H9 (cell line): Measurements from ENCODE around the gene NRXN3. TPM values are rescaled to one million over a fixed set of nuclear protein-coding genes. Genes with fewer than 3 reads are reported as not detected.

Experiments
- DNase-seq: peaks from one replicate; pipeline ENCODE4 v3.0.0-alpha.2; 2017
- H2AFZ ChIP-seq: one replicate; pipeline ENCODE4 v1.6.1; 2013; ENCODE audit warnings: mild to moderate bottlenecking, low read length, control low read depth, moderate library complexity
- H2AK5ac ChIP-seq: 2 replicates; pipeline ENCODE4 v1.6.1; 2013; ENCODE audit warnings: low read length, control low read depth, mixed read lengths; ENCODE audit not compliant: insufficient read length
- H2BK120ac ChIP-seq: one replicate; pipeline ENCODE4 v1.6.1; 2013; ENCODE audit warnings: low read depth, mild to moderate bottlenecking, low read length, control low read depth, inconsistent platforms; ENCODE audit not compliant: poor library complexity, severe bottlenecking
- H2BK12ac ChIP-seq: 2 replicates; pipeline ENCODE4 v1.6.1; 2013; ENCODE audit warnings: low read length, control low read depth, mixed read lengths, low read depth; ENCODE audit not compliant: insufficient read length
- H2BK15ac ChIP-seq: 2 replicates; pipeline ENCODE4 v1.6.1; 2013; ENCODE audit warnings: low read depth, low read length, control low read depth
- H2BK20ac ChIP-seq: one replicate; pipeline ENCODE4 v1.6.1; 2013; ENCODE audit warnings: low read depth, mild to moderate bottlenecking, low read length, control low read depth, inconsistent platforms; ENCODE audit not compliant: poor library complexity, severe bottlenecking
- H2BK5ac ChIP-seq: 2 replicates; pipeline ENCODE4 v1.6.1; 2013; ENCODE audit warnings: low read length, control low read depth, mixed read lengths; ENCODE audit not compliant: insufficient read length
- H3K14ac ChIP-seq: 2 replicates; pipeline ENCODE4 v1.6.1; 2013; ENCODE audit warnings: low read length, control low read depth; ENCODE audit not compliant: insufficient read depth
- H3K18ac ChIP-seq: 2 replicates; pipeline ENCODE4 v1.6.1; 2013; ENCODE audit warnings: low read depth, mild to moderate bottlenecking, mixed read lengths, low read length, control low read depth; ENCODE audit not compliant: insufficient read length
- H3K23ac ChIP-seq: 2 replicates; pipeline ENCODE4 v1.6.1; 2013; ENCODE audit warnings: low read length, control low read depth, mixed read lengths, low read depth; ENCODE audit not compliant: insufficient read length
- H3K23me2 ChIP-seq: 2 replicates; pipeline ENCODE4 v1.6.1; 2013; ENCODE audit warnings: low read depth, mild to moderate bottlenecking, mixed read lengths, low read length, control low read depth; ENCODE audit not compliant: insufficient read length, poor library complexity, severe bottlenecking
- H3K27ac ChIP-seq: 2 replicates; pipeline ENCODE4 v1.5.1; 2013; ENCODE audit warnings: low read length, control low read depth, mixed read lengths, low read depth; ENCODE audit not compliant: insufficient read length
- H3K27me3 ChIP-seq: 2 replicates; pipeline ENCODE4 v1.6.1; 2013; ENCODE audit warnings: low read length, control low read depth, inconsistent platforms; ENCODE audit not compliant: insufficient read depth
- H3K4ac ChIP-seq: 2 replicates; pipeline ENCODE4 v1.6.1; 2013; ENCODE audit warnings: low read depth, mild to moderate bottlenecking, control low read depth, inconsistent platforms, low read length, moderate library complexity
- H3K4me1 ChIP-seq: 2 replicates; pipeline ENCODE4 v1.6.1; 2013; ENCODE audit warnings: low read length, control low read depth, inconsistent platforms; ENCODE audit not compliant: insufficient read depth
- H3K4me2 ChIP-seq: 2 replicates; pipeline ENCODE4 v1.6.1; 2013; ENCODE audit warnings: low read length, control low read depth, mixed read lengths; ENCODE audit not compliant: insufficient read length, insufficient read depth
- H3K56ac ChIP-seq: 2 replicates; pipeline ENCODE4 v1.6.1; 2013; ENCODE audit warnings: low read depth, mild to moderate bottlenecking, mixed read lengths, low read length, control low read depth; ENCODE audit not compliant: insufficient read length
- H3K79me1 ChIP-seq: 2 replicates; pipeline ENCODE4 v1.6.1; 2013; ENCODE audit warnings: low read depth, mild to moderate bottlenecking, moderate library complexity, low read length, control low read depth, inconsistent platforms; ENCODE audit not compliant: insufficient read depth, poor library complexity, severe bottlenecking
- H3K79me2 ChIP-seq: 2 replicates; pipeline ENCODE4 v1.6.1; 2013; ENCODE audit warnings: low read length, control low read depth, inconsistent platforms; ENCODE audit not compliant: insufficient read depth
- H3K9ac ChIP-seq: 2 replicates; pipeline ENCODE4 v1.6.1; 2013; ENCODE audit warnings: low read length, control low read depth, mixed read lengths; ENCODE audit not compliant: insufficient read length; ENCODE audit errors: extremely low read depth
- H3K9me3 ChIP-seq: one replicate; pipeline ENCODE4 v1.6.1; 2013; ENCODE audit warnings: low read depth, low read length, inconsistent platforms; ENCODE audit not compliant: control insufficient read depth
- H3T11ph ChIP-seq: one replicate; pipeline ENCODE4 v1.6.1; 2013; ENCODE audit warnings: mild to moderate bottlenecking, low read length, control low read depth, inconsistent platforms
- H4K20me1 ChIP-seq: one replicate; pipeline ENCODE4 v1.6.1; 2013; ENCODE audit not compliant: control insufficient read depth, insufficient read length, insufficient read depth
- H4K5ac ChIP-seq: 2 replicates; pipeline ENCODE4 v1.6.1; 2013; ENCODE audit warnings: low read depth, mild to moderate bottlenecking, mixed read lengths, low read length, control low read depth; ENCODE audit not compliant: insufficient read length
- H4K8ac ChIP-seq: replicated peaks from 2 replicates; pipeline ENCODE4 v1.6.1; 2013; ENCODE audit warnings: low read length, control low read depth, mixed read lengths, low read depth; ENCODE audit not compliant: insufficient read length
- H4K91ac ChIP-seq: 2 replicates; pipeline ENCODE4 v1.6.1; 2013; ENCODE audit warnings: low read depth, mild to moderate bottlenecking, moderate library complexity, mixed read lengths, low read length, control low read depth; ENCODE audit not compliant: insufficient read length
- H3K27ac Mint-ChIP-seq, 3 experiments: 2 replicates in 2 of 3; 3 replicates in 1 of 3; pipeline ENCODE4 v1.8.0; 2020 to 2021; ENCODE audit warnings: mixed read lengths in 3 of 3, mild to moderate bottlenecking in 1 of 3, moderate library complexity in 1 of 3
- H3K27me3 Mint-ChIP-seq: 2 replicates; pipeline ENCODE4 v1.8.0; 2021; ENCODE audit warnings: low read depth, mild to moderate bottlenecking, moderate library complexity, mixed read lengths
- H3K36me3 Mint-ChIP-seq, 3 experiments: 2 replicates in 2 of 3; 3 replicates in 1 of 3; pipeline ENCODE4 v1.8.0; 2020 to 2021; ENCODE audit warnings: low read depth in 3 of 3, mixed read lengths in 3 of 3; ENCODE audit not compliant: insufficient read depth in 1 of 3
- H3K4me1 Mint-ChIP-seq, 2 experiments: 2 replicates each; pipeline ENCODE4 v1.8.0; 2020; ENCODE audit warnings: mixed read lengths in 2 of 2
- H3K4me3 Mint-ChIP-seq, 2 experiments: 2 replicates in 1 of 2; 3 replicates in 1 of 2; pipeline ENCODE4 v1.8.0; 2020 to 2021; ENCODE audit warnings: mild to moderate bottlenecking in 2 of 2, mixed read lengths in 2 of 2, moderate library complexity in 1 of 2
- H3K9me3 Mint-ChIP-seq, 2 experiments: 2 replicates in 1 of 2; 3 replicates in 1 of 2; pipeline ENCODE4 v1.8.0; 2020; ENCODE audit warnings: mild to moderate bottlenecking in 2 of 2, mixed read lengths in 2 of 2, moderate library complexity in 1 of 2
- WGBS: extraction: QIAGEN DNeasy Blood & Tissue Kit; methylation state at CpG from one replicate; pipeline ENCODE4 v1.1.7; 2013; ENCODE audit warnings: missing lambda C conversion rate, low lambda C conversion rate, mixed read lengths; ENCODE audit not compliant: insufficient read length; ENCODE audit errors: extremely low coverage; 5-methylcytosine and 5-hydroxymethylcytosine counted together
- total RNA-seq: library from RNA; stranded (reverse); gene quantifications from 2 replicates; pipeline ENCODE4 v1.2.1, GENCODE V29; 2021
- TF ChIP-seq, protein P1 (sequence below): fragments of 200-600 bp; sonication (generic); conservative IDR thresholded peaks from 3 replicates; pipeline ENCODE4 v1.8.0; 2021; ENCODE audit warnings: antibody characterized with exemption, mild to moderate bottlenecking

NRXN3 gene
- total RNA-seq, 1 experiment from 2014 or later = 1.8 TPM

DNA sequence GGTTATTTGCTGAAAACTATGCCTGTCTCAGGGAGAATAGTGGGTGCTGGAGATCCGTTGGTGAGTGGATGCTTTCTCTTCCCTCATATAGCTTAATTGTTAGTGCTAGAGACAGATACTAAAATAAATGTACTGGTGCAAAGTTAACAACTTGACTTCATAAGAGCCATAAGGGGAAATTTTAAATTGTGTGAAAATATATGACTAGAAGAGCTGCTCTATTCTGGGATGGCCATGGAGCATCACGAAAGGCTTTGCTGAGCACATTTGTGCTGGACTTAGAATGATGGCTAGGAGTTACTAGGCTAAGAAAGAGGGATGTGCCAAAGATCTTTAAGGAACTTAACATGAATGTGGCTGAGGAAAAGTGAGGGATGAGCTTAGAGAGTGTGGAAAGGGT lies 668.8 kb downstream of the NRXN3 start:
- H2BK5ac ChIP-seq = no peak overlapping the region
- no peaks in the 10 kb centered on the region for H3K79me2 ChIP-seq
- no peak overlapping the region for H3K14ac ChIP-seq
- H3K4me1 ChIP-seq = no peaks in the 10 kb centered on the region
- peaks cover 11 to 12% of the 10 kb centered on the region in 2 experiments; a peak in 4 of 5 replicates for H3K9me3 Mint-ChIP-seq
- H3K79me1 ChIP-seq = no peaks in the 10 kb centered on the region
- H3K56ac ChIP-seq = no peak overlapping the region
- no peak overlapping the region for H4K5ac ChIP-seq
- no peak overlapping the region for H2BK20ac ChIP-seq
- H3K9ac ChIP-seq = no peak overlapping the region
- H3K27ac ChIP-seq = no peak overlapping the region
- H4K20me1 ChIP-seq = no peaks in the 10 kb centered on the region
- no peak overlapping the region; a peak in 1 of 7 replicates for H3K27ac Mint-ChIP-seq
- no peak overlapping the region for H4K8ac ChIP-seq
- no peaks in the 10 kb centered on the region for H3K27me3 ChIP-seq
- DNase-seq = no peak
- no peaks in the 10 kb centered on the region for H3K9me3 ChIP-seq
- peaks cover 3 to 12% (median 8%) of the 10 kb centered on the region in 3 experiments for H3K36me3 Mint-ChIP-seq
- peaks cover 16 to 26% of the 10 kb centered on the region in 2 experiments for H3K4me1 Mint-ChIP-seq
- H4K91ac ChIP-seq = no peak overlapping the region
- H3K23ac ChIP-seq = no peak overlapping the region
- no peak overlapping the region for H3K18ac ChIP-seq
- H2AK5ac ChIP-seq = no peak overlapping the region
- no peaks in the 10 kb centered on the region for H3K23me2 ChIP-seq
- no peak overlapping the region for H2BK120ac ChIP-seq
- H3K4ac ChIP-seq = no peak overlapping the region
- H3T11ph ChIP-seq = no peak overlapping the region
- no peaks in the 10 kb centered on the region for H3K27me3 Mint-ChIP-seq
- WGBS = no CpG with 5 or more reads among the region's 2 CpGs
- H2BK12ac ChIP-seq = no peak overlapping the region
- H2BK15ac ChIP-seq = no peak overlapping the region
- H3K4me2 ChIP-seq = no peak overlapping the region
- no peak overlapping the region for H3K4me3 Mint-ChIP-seq
- TF ChIP-seq, protein P1, sequence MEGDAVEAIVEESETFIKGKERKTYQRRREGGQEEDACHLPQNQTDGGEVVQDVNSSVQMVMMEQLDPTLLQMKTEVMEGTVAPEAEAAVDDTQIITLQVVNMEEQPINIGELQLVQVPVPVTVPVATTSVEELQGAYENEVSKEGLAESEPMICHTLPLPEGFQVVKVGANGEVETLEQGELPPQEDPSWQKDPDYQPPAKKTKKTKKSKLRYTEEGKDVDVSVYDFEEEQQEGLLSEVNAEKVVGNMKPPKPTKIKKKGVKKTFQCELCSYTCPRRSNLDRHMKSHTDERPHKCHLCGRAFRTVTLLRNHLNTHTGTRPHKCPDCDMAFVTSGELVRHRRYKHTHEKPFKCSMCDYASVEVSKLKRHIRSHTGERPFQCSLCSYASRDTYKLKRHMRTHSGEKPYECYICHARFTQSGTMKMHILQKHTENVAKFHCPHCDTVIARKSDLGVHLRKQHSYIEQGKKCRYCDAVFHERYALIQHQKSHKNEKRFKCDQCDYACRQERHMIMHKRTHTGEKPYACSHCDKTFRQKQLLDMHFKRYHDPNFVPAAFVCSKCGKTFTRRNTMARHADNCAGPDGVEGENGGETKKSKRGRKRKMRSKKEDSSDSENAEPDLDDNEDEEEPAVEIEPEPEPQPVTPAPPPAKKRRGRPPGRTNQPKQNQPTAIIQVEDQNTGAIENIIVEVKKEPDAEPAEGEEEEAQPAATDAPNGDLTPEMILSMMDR = no peak
- H2AFZ ChIP-seq = no peak overlapping the region
